Measurements from ENCODE around the gene RIPPLY3.

- TF ChIP-seq CTCF (IDR thresholded peaks at IDR 0.05; ENCODE audit: insufficient read depth, low read depth, low read length): no peak
- TF ChIP-seq EZH2 (IDR thresholded peaks at IDR 0.05; ENCODE audit: insufficient read depth, low read length): no peak
Measured at GRCh38 chr21:36962098-36962780, 44.3 kb upstream of the RIPPLY3 start.
